Mesothelial cell of epicardium (in vitro differentiated cells): ENCODE data around the gene C16orf89. TPM values are rescaled to one million over a fixed set of nuclear protein-coding genes. Genes with fewer than 3 reads are reported as not detected.

Experiments used
- DNase-seq, 2 experiments: peaks; one replicate each; pipeline ENCODE4 v3.0.0; 2021; ENCODE audit warnings: low spot score in 2 of 2; ENCODE audit not compliant: unreplicated experiment in 2 of 2
- H3K27ac Mint-ChIP-seq: 2 replicates; pipeline ENCODE4 v1.8.0; 2021; ENCODE audit warnings: mixed read lengths
- H3K27me3 Mint-ChIP-seq: 2 replicates; pipeline ENCODE4 v1.8.0; 2021; ENCODE audit warnings: low read depth, mixed read lengths
- H3K36me3 Mint-ChIP-seq: 2 replicates; pipeline ENCODE4 v1.8.0; 2021; ENCODE audit warnings: mixed read lengths
- H3K4me1 Mint-ChIP-seq: 2 replicates; pipeline ENCODE4 v1.8.0; 2021; ENCODE audit warnings: mixed read lengths
- H3K4me3 Mint-ChIP-seq: 2 replicates; pipeline ENCODE4 v1.8.0; 2021; ENCODE audit warnings: mild to moderate bottlenecking, moderate library complexity, mixed read lengths
- H3K9me3 Mint-ChIP-seq: 2 replicates; pipeline ENCODE4 v1.8.0; 2021; ENCODE audit warnings: mixed read lengths
- CTCF ChIP-seq: fragments of 200-600 bp; sonication (generic); IDR thresholded peaks from one replicate; pipeline ENCODE4 v1.5.0; 2021; ENCODE audit warnings: antibody characterized with exemption; ENCODE audit not compliant: unreplicated experiment
- total RNA-seq: library from RNA; stranded (reverse); gene quantifications from 3 replicates; pipeline ENCODE4 v1.2.1, GENCODE V29; 2021

C16orf89 gene
- total RNA-seq, 1 donor from 2014 or later: 0.87 TPM

DNA sequence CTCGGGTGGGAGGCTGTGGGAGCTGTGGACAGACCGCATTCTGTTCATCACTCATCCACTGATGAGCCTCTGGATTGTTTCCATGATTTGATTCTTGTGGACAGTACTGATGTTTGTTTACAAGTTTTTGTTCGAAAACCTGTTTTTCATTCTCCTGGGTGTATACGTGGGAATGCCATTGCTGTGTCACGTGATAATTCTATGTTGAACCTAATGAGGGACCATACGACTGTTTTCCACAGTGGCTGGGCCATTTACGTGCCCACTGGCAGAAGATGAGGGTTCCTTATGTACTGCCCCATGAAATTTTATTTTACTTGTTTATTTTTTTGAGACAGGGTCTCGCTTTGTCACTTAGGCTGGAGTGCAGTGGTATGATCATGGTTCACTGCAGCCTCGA is 3.3 kb upstream of the C16orf89 start:
- Mint-ChIP-seq H3K9me3 (no peaks in the 10 kb centered on the region), H3K27ac (no peak overlapping the region)

GRCh38 chr16:5066511-5066910 is 755 bp upstream of the C16orf89 start:
- Mint-ChIP-seq H3K27ac (no peak overlapping the region), H3K4me1 (no peaks in the 10 kb centered on the region), H3K27me3 (peaks cover 35% of the 10 kb centered on the region), H3K9me3 (no peaks in the 10 kb centered on the region), H3K4me3 (no peak overlapping the region), H3K36me3 (no peaks in the 10 kb centered on the region)
- DNase-seq: no peak
- TF ChIP-seq CTCF: no peak

More for the DNA sequence above, 3.3 kb upstream of the C16orf89 start:
- Mint-ChIP-seq H3K27me3 (peaks cover 18% of the 10 kb centered on the region), H3K4me3 (no peak overlapping the region), H3K36me3 (peaks cover 2% of the 10 kb centered on the region), H3K4me1 (peaks cover 17% of the 10 kb centered on the region)
- DNase-seq: no peak
- TF ChIP-seq CTCF: no peak

DNA sequence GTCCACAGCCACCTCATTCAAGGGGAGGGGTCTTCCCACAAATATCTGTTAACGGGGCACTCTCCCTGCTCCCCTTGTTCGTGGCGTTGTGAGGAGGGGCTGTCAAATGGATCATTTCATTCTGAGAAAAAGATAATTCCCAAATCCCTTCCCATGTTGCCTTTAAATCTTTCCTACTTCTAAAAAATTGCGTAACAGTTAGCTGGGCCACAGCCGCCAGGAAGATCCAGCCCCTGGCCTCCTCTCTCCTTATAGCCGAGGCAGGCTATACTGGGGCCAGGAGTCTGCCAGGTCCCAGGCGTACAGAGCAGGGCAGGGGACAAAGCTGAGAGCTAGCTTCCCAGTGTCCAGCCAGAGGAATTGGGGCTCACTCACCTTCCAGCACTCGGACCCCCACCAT is 430 bp downstream of the C16orf89 start:
- TF ChIP-seq CTCF: no peak
- Mint-ChIP-seq H3K4me1 (no peaks in the 10 kb centered on the region), H3K27ac (no peak overlapping the region), H3K4me3 (no peak overlapping the region), H3K9me3 (no peaks in the 10 kb centered on the region), H3K36me3 (no peaks in the 10 kb centered on the region), H3K27me3 (peaks cover 39% of the 10 kb centered on the region)
- DNase-seq: no peak

GRCh38 chr16:5064915-5065314 is 841 bp downstream of the C16orf89 start:
- Mint-ChIP-seq H3K9me3 (no peaks in the 10 kb centered on the region), H3K27me3 (peaks cover 39% of the 10 kb centered on the region), H3K4me3 (no peak overlapping the region), H3K4me1 (no peaks in the 10 kb centered on the region), H3K27ac (no peak overlapping the region), H3K36me3 (no peaks in the 10 kb centered on the region)
- no peak for DNase-seq
- no peak for TF ChIP-seq CTCF

- no peaks in the 10 kb centered on the region for H3K4me1 Mint-ChIP-seq
- no peak overlapping the region for H3K4me3 Mint-ChIP-seq
- no peak overlapping the region for H3K27ac Mint-ChIP-seq
- H3K9me3 Mint-ChIP-seq: no peaks in the 10 kb centered on the region
- TF ChIP-seq CTCF: no peak
- DNase-seq: no peak
- no peaks in the 10 kb centered on the region for H3K36me3 Mint-ChIP-seq
- H3K27me3 Mint-ChIP-seq: peaks cover 36% of the 10 kb centered on the region
Measured at GRCh38 chr16:5062790-5063765, 2.7 kb downstream of the C16orf89 start.
